ENCODE results near the gene EPHB1. TPM values are rescaled to one million over a fixed set of nuclear protein-coding genes. Genes with fewer than 3 reads are reported as not detected.

Gene EPHB1
- total and polyA plus RNA-seq, 8 donors = 0.02 to 1.4 (median 0.43) TPM

DNA sequence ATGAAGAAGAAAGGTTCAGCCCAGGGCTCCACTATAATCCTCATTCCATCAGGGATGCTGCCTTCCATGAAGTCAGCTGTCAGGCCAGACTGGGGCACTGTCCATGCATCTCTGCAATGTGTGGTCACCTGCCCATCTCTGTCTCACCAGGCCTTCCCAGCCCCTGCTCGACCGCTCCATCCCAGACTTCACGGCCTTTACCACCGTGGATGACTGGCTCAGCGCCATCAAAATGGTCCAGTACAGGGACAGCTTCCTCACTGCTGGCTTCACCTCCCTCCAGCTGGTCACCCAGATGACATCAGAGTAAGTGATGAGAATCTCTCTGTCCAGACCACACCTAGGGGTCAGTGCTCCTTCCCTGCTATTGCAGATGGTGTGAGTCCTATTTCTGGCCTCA lies 454.1 kb downstream of the EPHB1 start:
- ATAC-seq = no peak
- intact Hi-C loops (cut with DNase I) = no loop called here
- 85 to 93% methylated on average over 5 of the region's 5 CpGs for WGBS, 2 donors
- no peaks in the 10 kb centered on the region for H3K27me3 ChIP-seq
- no peaks in the 10 kb centered on the region for H3K36me3 ChIP-seq
- no peaks in the 10 kb centered on the region for H3K9me3 ChIP-seq
- TF ChIP-seq, protein P1, sequence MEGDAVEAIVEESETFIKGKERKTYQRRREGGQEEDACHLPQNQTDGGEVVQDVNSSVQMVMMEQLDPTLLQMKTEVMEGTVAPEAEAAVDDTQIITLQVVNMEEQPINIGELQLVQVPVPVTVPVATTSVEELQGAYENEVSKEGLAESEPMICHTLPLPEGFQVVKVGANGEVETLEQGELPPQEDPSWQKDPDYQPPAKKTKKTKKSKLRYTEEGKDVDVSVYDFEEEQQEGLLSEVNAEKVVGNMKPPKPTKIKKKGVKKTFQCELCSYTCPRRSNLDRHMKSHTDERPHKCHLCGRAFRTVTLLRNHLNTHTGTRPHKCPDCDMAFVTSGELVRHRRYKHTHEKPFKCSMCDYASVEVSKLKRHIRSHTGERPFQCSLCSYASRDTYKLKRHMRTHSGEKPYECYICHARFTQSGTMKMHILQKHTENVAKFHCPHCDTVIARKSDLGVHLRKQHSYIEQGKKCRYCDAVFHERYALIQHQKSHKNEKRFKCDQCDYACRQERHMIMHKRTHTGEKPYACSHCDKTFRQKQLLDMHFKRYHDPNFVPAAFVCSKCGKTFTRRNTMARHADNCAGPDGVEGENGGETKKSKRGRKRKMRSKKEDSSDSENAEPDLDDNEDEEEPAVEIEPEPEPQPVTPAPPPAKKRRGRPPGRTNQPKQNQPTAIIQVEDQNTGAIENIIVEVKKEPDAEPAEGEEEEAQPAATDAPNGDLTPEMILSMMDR (IDR thresholded peaks at IDR 0.05) = no peak
- DNase-seq = no peak
- H3K4me1 ChIP-seq = no peaks in the 10 kb centered on the region
- H3K27ac ChIP-seq = no peak overlapping the region
- H3K4me3 ChIP-seq = no peak overlapping the region
- no peak for FAIRE-seq

DNA sequence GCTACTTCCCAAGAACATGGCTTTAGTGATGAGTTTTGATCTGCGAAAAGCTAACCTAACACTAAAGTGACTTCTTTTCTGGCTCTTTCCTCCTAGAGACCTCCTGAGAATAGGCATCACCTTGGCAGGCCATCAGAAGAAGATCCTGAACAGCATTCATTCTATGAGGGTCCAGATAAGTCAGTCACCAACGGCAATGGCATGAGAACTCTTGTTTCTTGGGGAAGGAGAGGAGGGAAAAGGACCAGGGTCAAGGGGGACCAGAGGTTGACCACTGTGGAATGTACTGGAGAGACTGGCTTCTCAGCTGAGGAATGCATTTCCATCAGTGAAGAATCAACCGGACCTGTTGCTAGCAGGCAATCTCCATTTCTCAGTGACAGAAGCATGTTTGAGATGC lies 463.9 kb downstream of the EPHB1 start:
- H3K27me3 ChIP-seq = no peaks in the 10 kb centered on the region
- DNase-seq (no peak), ATAC-seq (no peak), FAIRE-seq (no peak)
- WGBS, 2 donors = 66 to 68% methylated on average over 3 of the region's 3 CpGs
- no peaks in the 10 kb centered on the region for H3K9me3 ChIP-seq
- TF ChIP-seq, protein P1 (IDR thresholded peaks at IDR 0.05) = no peak
- H3K36me3 ChIP-seq = no peaks in the 10 kb centered on the region
- H3K4me3 ChIP-seq = no peak overlapping the region
- no peak overlapping the region for H3K27ac ChIP-seq
- no peaks in the 10 kb centered on the region for H3K4me1 ChIP-seq
- intact Hi-C loops (cut with DNase I) = no loop called here

DNA sequence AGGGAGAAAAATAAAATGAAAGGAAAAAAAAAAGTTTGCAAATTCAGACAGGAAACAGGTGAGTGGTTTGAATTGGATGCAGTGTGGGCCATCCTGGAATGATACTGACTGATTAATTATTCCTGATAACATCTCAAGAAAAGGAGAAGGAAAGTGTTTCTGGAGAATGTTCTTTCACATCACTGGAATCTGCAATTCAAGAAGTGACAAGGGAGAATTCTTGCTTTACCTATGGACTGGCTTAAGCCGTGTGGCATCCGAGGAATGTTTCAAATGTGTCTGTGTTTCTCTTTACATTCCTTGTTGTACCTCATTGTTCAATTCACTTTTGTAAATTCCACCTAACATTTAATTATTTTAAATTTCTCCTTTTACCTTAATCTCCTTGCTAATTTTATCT lies 465.0 kb downstream of the EPHB1 start:
- 36 to 56% methylated on average over 2 of the region's 2 CpGs for WGBS, 2 donors

DNA sequence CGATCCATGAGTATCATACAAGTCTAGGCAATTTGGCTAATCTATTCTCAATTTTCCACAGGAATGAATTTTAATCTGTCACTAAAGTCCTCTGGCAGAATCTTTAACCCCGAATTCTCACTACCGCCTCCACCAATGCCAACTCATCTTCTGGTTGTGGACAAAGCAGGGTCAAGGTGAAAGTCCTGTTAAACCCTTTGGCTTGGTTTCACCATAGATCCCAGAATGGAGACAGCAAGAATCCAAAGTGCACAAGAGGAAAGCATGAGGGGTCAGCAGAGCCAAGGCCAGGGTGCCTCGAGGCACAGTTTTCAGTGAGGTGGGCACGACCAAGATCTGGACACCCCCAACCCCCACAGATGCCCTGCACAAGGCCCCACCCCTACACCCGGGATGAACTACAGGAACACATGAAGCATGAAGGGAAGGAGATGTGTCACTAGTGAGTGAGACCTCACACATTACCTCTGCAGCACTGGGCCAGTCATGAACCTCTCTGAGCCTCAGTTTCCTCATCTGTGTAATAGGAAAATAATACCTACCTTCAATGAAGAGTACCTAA lies 466.2 kb downstream of the EPHB1 start:
- DNase-seq (no peak), FAIRE-seq (no peak), ATAC-seq (no peak)
- 68 to 71% methylated on average over 6 of the region's 6 CpGs for WGBS, 2 donors
- Histone ChIP-seq H3K4me1 (no peaks in the 10 kb centered on the region), H3K4me3 (no peak overlapping the region), H3K27me3 (no peaks in the 10 kb centered on the region), H3K36me3 (no peaks in the 10 kb centered on the region), H3K27ac (no peak overlapping the region), H3K9me3 (no peaks in the 10 kb centered on the region)
- intact Hi-C loops (cut with DNase I) = no loop called here
- TF ChIP-seq, protein P1 (IDR thresholded peaks at IDR 0.05) = no peak

More for the DNA sequence above, 465.0 kb downstream of the EPHB1 start:
- Histone ChIP-seq H3K4me1 (no peaks in the 10 kb centered on the region), H3K9me3 (no peaks in the 10 kb centered on the region), H3K4me3 (no peak overlapping the region), H3K27me3 (no peaks in the 10 kb centered on the region), H3K27ac (no peak overlapping the region), H3K36me3 (no peaks in the 10 kb centered on the region)
- FAIRE-seq (no peak), ATAC-seq (no peak), DNase-seq (no peak)
- intact Hi-C loops (cut with DNase I) = no loop called here
- TF ChIP-seq, protein P1 (IDR thresholded peaks at IDR 0.05) = no peak

DNA sequence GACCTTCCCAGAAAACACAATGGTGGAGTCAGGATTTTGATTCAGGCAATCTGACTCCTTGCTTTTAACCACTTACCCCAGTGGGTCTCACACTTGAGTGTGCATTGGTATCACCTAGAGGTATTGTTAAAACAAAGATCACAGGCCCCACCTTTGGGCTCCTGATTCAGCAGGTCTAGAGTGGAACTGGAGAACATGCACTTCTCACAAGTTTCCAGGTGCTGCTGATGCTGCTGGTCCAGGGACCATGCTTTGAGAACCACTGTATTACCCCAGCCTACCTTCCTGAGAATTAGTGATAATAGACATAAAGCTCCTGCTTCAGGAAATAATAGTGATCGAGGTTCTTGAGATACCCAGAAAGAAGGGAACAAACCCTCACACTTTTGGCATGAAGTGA lies 466.9 kb downstream of the EPHB1 start:
- Histone ChIP-seq H3K27ac (no peak overlapping the region), H3K4me3 (no peak overlapping the region), H3K9me3 (no peaks in the 10 kb centered on the region), H3K36me3 (no peaks in the 10 kb centered on the region), H3K4me1 (no peaks in the 10 kb centered on the region), H3K27me3 (no peaks in the 10 kb centered on the region)
- ATAC-seq (no peak), DNase-seq (no peak), FAIRE-seq (no peak)
- intact Hi-C loops (cut with DNase I) = no loop called here
- TF ChIP-seq, protein P1 (IDR thresholded peaks at IDR 0.05) = no peak
- 60 to 83% methylated on average over 1 of the region's 1 CpG for WGBS, 2 donors
